Measurements from ENCODE around the gene AKAP9.
"Not testable (repeated sequence)": the region's sequence is repeated elsewhere in the genome, so short reads cannot be mapped to it uniquely, and the experiment has no call there.

The AKAP9 gene

DNA sequence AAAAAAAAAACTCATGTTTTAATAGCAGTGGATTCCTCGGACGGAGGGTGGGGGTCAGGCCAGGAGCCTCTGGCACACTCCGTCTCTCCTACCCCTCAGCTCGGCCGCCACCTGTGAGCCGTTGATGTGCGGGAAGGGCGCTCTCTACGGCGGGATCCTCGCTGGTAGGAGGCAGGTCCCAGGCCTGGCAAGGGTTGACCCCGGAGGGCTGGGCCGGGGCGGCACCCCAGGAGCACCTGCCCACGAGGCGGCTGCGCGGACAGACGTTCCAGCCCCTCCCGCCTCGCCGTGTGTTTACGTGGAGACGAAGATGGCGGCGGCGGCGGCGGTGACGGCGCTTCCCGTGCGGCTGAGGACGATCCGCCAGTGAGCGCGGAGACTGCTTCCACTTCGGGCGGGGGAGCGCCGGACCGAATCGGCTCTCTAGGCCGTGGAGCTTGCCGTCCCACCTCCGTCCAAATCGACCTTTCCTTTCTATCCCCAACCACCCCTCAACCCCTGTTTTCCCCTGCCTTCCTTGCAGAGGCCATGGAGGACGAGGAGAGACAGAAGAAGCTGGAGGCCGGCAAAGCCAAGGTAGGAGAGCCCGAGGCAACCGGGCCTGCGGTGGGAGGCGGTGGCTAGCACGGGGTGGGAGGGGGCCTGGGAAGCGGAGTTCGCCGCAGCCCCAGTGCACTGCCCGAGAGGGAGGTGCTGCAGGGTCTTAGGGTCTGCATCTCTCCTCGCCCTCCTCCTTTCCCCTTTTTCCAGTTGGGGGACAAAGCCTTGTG is at the start of gene AKAP9:
Gene AKAP9, plus strand, starts transcription at position 291 of the 770 bp plus-strand sequence. Its CDS starts 238 bp downstream, at position 529.
- DNase-seq: peak; percentile 83

DNA sequence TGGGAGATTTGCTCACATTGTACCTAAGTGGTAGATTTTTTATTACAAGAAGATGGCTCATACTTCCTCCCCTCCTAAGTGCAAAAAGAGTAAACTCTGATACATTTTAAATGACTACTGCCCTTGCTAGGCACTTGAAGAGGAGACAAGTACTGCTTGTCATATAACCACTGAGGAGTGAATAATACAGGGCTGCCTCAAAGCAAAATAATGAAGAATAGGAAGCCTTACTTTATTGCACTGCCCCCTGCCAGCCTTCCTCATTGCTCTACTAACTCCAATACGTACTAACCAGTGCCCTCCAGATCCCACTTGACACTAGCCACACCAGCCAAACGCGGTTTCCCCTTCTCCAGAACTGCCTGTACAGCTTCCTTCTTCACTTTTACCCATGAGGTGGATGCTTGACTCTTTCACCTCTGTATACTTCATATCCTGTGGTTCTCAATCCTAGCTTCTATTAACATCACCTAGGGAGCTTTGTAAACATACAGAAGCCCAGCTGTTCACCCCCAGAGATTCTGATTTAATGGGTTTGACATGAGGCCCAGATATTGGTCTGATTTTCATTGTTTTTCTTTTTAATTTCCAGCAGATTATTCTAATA is 48.5 kb upstream of the AKAP9 start:
- DNase-seq: peak; percentile 44

GRCh38 chr7:91892821-91893340 is 47.8 kb upstream of the AKAP9 start:
- peak; percentile 86 for DNase-seq

GRCh38 chr7:91893699-91894098 is 47.0 kb upstream of the AKAP9 start:
- not testable (repeated sequence) for DNase-seq

DNA sequence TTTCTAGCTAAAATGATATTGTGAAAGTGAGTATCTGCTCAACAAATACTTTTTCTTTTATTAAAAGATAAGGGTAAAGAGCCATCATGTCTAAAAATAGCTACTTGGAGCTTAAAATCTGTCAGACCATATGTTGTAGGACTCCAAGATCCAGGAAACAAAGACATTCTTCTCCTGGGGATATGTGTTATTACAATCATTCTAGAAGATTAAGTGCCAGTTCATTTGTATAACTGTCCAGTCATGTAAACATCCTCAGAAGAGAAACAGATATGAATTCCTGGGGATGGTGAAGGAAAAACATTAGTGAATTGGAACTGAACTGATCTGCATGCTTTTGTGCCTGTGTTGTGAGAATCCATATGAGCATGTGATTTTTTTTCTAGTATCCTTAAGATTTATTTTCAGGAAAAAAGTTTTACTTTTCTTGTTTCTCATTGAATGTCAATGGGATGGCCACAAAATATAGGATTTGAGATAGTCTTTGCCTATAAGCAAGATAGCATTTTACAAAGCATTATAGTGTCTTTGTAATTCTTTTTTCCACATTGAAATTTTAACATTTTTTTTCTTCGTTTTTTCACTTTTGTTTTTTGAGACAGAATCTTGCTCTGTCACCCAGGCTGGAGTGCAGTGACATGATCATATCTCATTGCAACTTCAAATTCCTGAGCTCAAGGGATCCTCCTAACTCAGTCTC is 45.7 kb upstream of the AKAP9 start:
- DNase-seq: peak; percentile 47

DNA sequence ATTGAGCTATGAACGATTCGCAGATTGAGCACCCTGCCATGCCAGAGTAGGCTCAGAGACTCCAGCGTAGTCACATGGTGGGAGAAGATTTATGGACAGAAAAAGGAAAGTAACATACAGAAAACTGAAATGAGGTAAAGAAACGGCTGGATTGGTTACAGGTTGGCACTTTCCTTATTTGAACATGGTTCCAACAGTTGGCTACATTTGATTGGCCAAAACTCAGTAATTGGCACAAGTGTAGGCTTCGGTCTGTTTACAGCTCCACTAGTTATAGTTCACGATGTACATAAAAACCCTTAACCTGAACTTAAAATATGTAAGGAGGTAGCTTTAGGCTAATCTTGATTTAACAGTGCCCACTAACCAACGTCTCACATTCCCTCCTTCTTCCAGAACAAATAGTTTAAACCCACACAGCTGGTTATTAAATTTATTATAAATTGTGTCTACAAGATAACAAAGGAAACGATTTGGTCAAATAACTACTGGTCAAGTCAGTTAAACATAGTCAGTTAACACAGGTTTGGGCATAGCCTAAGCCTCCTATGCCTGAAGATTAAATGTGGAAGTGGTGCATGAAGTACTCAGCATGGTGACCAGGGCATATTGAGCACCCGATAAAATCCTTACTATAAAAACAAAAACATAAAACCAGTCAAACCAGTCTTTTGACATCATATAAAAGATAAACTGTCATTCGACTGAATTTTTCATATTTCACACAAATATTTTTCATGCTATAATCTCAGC is 42.2 kb upstream of the AKAP9 start:
- no peak for DNase-seq

- DNase-seq: no peak
These were observed 41.1 kb upstream of the AKAP9 start for GRCh38 chr7:91899563-91899962.

DNA sequence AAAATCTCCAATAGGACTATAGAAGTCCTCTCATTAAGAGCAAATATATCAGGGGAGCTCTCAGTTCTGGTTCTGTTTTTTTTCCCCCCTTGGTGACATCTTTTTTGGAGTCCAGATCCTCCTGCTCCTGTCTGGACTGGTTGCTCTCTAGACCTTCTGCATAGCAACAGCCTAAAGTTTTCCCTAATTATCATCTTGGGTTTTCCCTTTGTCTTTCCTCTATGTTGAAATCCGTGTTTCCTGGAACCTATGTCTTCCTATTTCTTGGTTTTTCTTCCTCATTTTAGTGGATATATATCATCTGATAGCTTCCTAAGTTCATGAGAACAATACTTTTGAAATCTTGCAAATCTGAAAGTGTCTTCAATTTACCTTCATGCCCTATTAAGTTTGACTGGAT is 30.5 kb upstream of the AKAP9 start:
- DNase-seq: no peak

GRCh38 chr7:91911121-91911520 is 29.5 kb upstream of the AKAP9 start:
- DNase-seq: no peak

GRCh38 chr7:91912494-91912893 is 28.2 kb upstream of the AKAP9 start:
- no peak for DNase-seq

DNA sequence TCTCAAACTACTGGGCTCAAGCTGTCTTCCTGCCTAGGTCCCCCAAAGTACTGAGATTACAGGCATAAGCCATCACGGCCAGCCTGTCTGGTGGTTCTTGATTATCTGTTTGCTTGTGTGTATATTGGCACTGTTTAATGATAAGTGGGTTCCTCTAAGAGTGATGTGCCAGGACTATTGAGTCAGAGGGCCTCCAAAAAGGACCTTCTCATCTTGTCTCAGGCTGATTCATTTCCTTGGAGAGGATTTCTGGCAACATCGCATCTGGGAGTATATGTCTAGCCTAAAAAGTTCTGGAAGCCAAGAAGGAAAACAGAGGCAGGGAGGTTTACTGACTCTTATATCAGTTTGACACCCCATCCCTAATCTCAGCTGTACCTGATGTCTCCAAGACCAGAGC is 27.1 kb upstream of the AKAP9 start:
- DNase-seq: peak; percentile 76

DNA sequence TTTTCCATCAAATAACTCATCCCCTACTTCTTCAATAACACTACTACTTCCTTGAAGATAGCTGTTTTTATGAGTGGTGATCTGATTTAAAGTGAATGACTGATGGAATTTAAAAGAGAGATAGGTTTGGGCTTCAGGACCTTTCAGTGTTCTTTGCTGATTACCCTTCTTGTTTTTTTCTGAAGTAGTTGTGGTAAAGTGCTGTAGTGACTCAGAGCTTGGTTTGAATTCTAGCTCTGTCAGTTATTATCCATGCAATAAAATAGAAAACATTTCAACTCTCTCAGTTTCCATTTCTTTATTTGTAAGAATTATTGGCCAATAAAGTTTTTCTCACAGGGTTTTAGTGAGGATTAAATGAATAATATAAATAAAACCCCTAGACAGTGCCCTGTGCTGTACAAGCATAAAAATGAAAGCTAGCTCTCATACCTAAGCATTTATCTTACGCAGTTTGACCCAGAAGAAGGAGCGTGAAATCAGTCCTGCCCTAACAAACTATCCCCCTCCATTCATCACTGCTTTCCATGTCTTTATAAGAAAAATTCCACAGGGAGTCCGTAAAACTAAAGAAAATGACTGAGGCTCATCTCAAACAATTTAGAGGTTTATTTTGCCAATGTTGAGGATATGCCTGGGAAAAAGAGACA is 25.1 kb upstream of the AKAP9 start:
- peak; percentile 43 for DNase-seq

- DNase-seq: no peak
These were observed 24.6 kb upstream of the AKAP9 start for GRCh38 chr7:91916051-91916440.

- no peak for DNase-seq
These were observed 22.3 kb upstream of the AKAP9 start for GRCh38 chr7:91918356-91918755.

GRCh38 chr7:91922857-91923256 is 17.8 kb upstream of the AKAP9 start:
- DNase-seq: no peak

GRCh38 chr7:91927912-91928311 is 12.8 kb upstream of the AKAP9 start:
- no peak for DNase-seq

DNA sequence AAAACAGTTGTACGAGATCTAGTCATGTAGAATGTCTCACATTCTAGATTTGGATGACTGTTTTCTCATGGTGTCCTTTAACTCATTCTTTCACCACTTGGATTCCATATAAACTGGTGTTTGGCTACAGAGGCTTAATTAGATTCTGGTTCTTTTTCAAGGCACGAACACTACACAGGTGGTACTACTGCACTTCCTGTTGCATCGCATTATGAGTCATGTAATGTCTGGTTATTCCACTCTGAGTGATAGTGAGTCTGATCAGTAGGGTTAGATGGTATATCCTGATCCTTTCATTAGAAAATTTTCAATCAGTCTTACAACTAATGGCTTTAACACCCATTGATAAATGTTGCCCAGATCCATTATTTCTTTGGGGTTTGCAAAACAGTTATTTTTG is 11.2 kb upstream of the AKAP9 start:
- no peak for DNase-seq

DNA sequence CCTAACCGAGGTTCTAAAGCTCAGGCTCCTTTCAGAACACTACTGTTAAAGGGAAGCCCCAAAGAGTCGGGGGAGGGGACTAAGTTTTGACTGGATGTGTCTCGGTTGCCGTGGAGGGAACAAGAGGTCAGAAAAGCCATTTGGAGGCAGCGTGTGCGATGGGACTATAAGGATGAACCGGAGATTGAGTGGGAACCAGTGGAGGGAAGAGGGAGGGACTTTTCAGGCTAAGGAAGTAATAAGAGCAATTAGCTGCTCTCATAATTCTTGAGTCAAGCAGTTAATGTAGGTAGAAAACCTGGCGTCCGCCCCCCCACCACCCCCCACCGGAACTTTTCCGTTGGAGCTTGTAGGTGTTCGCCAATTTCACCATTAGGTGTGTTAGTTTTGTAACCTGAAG is 491 bp upstream of the AKAP9 start:
- peak; percentile 2 for DNase-seq

- no peak for DNase-seq
These were observed 788 bp downstream of the AKAP9 start for GRCh38 chr7:91941450-91941849.

DNA sequence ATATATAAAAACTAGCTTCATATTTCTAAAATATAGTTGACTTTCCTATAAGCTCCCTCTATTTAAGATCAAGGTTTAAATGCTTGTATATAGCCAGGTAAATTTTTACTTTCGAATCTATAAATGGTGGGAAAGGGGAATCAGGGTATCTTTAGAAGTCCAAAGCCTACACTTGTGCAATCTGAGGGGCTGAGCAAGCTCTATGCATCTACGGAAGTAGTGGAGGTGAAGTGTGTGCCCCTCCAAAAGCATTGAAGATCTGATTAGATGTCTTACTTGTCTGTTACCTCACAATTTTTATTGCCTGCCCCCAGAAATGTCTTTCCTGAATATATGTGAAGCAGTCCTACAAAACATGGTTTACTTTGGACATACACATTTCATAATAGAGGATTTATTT is 1.6 kb downstream of the AKAP9 start:
- no peak for DNase-seq

DNA sequence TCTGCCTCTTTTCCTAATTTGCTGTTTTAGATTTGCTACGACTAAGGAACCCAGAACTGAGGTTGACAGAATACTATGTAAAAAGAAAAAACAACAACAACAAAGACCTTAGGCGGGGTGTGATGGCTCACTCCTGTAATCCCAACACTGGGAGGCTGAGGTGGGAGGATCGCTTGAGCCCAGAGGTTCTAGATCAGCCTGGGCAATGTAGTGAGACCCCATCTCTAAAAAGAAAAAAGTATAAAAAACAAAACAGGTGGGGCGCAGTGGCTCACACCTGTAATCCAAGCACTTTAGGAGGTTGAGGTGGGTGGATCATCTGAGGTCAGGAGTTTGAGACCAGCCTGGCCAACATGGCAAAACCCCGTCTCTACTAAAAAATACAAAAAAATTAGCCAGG is 4.3 kb downstream of the AKAP9 start:
- DNase-seq: not testable (repeated sequence)

DNA sequence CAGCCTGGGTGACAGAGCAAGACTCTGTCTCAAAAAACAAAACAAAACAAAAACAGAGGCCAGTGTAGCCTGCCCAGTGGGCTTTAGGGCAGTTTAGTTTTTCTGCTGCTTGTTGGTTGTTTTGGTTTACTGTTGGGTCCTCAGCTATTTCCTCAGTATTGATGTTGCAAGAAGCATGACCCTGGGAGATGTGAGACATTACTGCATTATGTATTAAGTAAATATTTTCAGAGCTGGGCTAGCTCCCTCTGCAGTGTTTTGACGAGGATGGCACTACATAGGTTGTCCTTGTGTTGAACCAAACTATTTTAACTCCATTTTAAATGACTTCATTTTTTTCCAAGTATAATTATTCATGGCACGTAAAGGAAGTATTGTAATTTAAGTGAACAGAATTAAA is 4.8 kb downstream of the AKAP9 start:
- no peak for DNase-seq

- DNase-seq: no peak
These were observed 5.9 kb downstream of the AKAP9 start for GRCh38 chr7:91946549-91946948.

Data from NCI-H226 (cell line).